K562 (cell line): Measurements from ENCODE around the gene TRERF1. TPM values are rescaled to one million over a fixed set of nuclear protein-coding genes. Genes with fewer than 3 reads are reported as not detected.

Experiments
- ATAC-seq: fragments of 200-7000 bp; cut with Tn5 transposase; 3 replicates; pipeline ENCODE4 v1.9.1; 2020; ENCODE audit warnings: moderate library complexity
- BruUV-seq: library from RNA; stranded (reverse); fragments of 400-500 nt; replicated peaks from 2 replicates; lab custom pipeline; 2021; lab: Mats Ljungman, UMichigan
- CTCF ChIA-PET: fragments of 300-600 bp; formaldehyde crosslinking; extraction: SDS; loops from one replicate; lab custom pipeline; 2021; ENCODE audit warnings: low intra/inter-chr PET ratio; lab: Yijun Ruan, JAX
- POLR2A ChIA-PET: fragments of 300-600, 350-650 bp; sonication (Branson Sonifier 250); formaldehyde crosslinking; extraction: SDS; loops from one replicate; lab custom pipeline; 2021; ENCODE audit warnings: antibody characterized with exemption, inconsistent platforms; lab: Yijun Ruan, JAX
- DNase-seq, 4 experiments: peaks; one replicate each; pipeline versions ENCODE4 v3.0.0 to v3.0.0-alpha.2; 2011 to 2018; ENCODE audit warnings: low spot score in 3 of 4, mixed read lengths in 3 of 4; ENCODE audit errors: extremely low read depth in 1 of 4
- FAIRE-seq: peaks from 2 replicates; lab custom pipeline; 2011; peaks lifted over from hg19 to GRCh38; lab: Jason Lieb, UNC
- H2AFZ ChIP-seq: 2 replicates; pipeline ENCODE4 v1.6.0; 2011; ENCODE audit warnings: low read depth, low read length, control low read depth, inconsistent platforms
- H3K27ac ChIP-seq: fragments of 200-600 bp; 3 replicates; pipeline ENCODE4 v1.8.0; 2011; ENCODE audit warnings: low read depth, mild to moderate bottlenecking, control low read depth, inconsistent platforms, low read length, moderate library complexity, mixed read lengths; ENCODE audit errors: extremely low read depth
- H3K27me3 ChIP-seq, 2 experiments: fragments of 300-600 bp in 1 of 2; 2 replicates in 1 of 2; 3 replicates in 1 of 2; pipeline versions ENCODE4 v1.6.0 to v1.8.0; 2011; ENCODE audit warnings: inconsistent platforms in 2 of 2, low read length in 2 of 2, mild to moderate bottlenecking in 1 of 2, mixed read lengths in 1 of 2, moderate library complexity in 1 of 2; ENCODE audit not compliant: control insufficient read depth in 2 of 2, insufficient read depth in 2 of 2
- H3K36me3 ChIP-seq: fragments of 300-600 bp; 3 replicates; pipeline ENCODE4 v1.8.0; 2011; ENCODE audit warnings: mild to moderate bottlenecking, low read length, inconsistent platforms; ENCODE audit not compliant: control insufficient read depth, insufficient read depth
- H3K4me1 ChIP-seq, 2 experiments: fragments of 200-600 bp in 1 of 2; replicated peaks in 1 of 2; 2 replicates in 1 of 2; 3 replicates in 1 of 2; pipeline versions ENCODE4 v1.5.1 to v1.8.0; 2011; ENCODE audit warnings: inconsistent platforms in 2 of 2, low read length in 2 of 2, mild to moderate bottlenecking in 1 of 2, mixed read lengths in 1 of 2, moderate library complexity in 1 of 2; ENCODE audit not compliant: control insufficient read depth in 2 of 2, insufficient read depth in 2 of 2
- H3K4me2 ChIP-seq: 2 replicates; pipeline ENCODE4 v1.6.1; 2011; ENCODE audit warnings: low read length, control low read depth, inconsistent platforms, mixed read lengths; ENCODE audit not compliant: insufficient read depth
- H3K4me3 ChIP-seq: fragments of 200-600 bp; sonication (generic), shearing (Covaris generic); 2 replicates; pipeline ENCODE4 v1.5.1; 2016; ENCODE audit warnings: control low read depth, inconsistent platforms
- H3K79me2 ChIP-seq: fragments of 200-600 bp; 3 replicates; pipeline ENCODE4 v1.8.0; 2011; ENCODE audit warnings: low read length, inconsistent platforms; ENCODE audit not compliant: control insufficient read depth, insufficient read depth
- H3K9ac ChIP-seq, 2 experiments: 2 replicates each; pipeline versions ENCODE4 v1.6.0 to v1.6.1; 2011; ENCODE audit warnings: low read depth in 2 of 2, low read length in 2 of 2, control low read depth in 1 of 2, inconsistent platforms in 1 of 2, mild to moderate bottlenecking in 1 of 2, mixed read lengths in 1 of 2; ENCODE audit not compliant: insufficient read depth in 1 of 2
- H3K9me1 ChIP-seq: one replicate; pipeline ENCODE4 v1.6.0; 2011; ENCODE audit warnings: inconsistent platforms, mild to moderate bottlenecking, low read length, moderate library complexity; ENCODE audit not compliant: control insufficient read depth, insufficient read depth
- H3K9me3 ChIP-seq: replicated peaks from 2 replicates; pipeline ENCODE4 v1.5.1; 2011; ENCODE audit warnings: low read depth, low read length, inconsistent platforms; ENCODE audit not compliant: control insufficient read depth, insufficient read depth
- H4K20me1 ChIP-seq: replicated peaks from 2 replicates; pipeline ENCODE4 v1.6.1; 2011; ENCODE audit warnings: low read length, inconsistent platforms, mixed read lengths; ENCODE audit not compliant: control insufficient read depth, insufficient read depth
- COPS2 ChIP-seq: fragments of 450-650 bp; conservative IDR thresholded peaks from 2 replicates; pipeline ENCODE4 v1.6.1; 2016; ENCODE audit warnings: mild to moderate bottlenecking, moderate library complexity
- DDX20 ChIP-seq: fragments of 450-650 bp; IDR thresholded peaks from 2 replicates; pipeline ENCODE4 v1.6.1; 2016; ENCODE audit warnings: missing genetic modification characterization, low read depth, mild to moderate bottlenecking, missing compliant biosample characterization, moderate library complexity
- FOS ChIP-seq: IDR thresholded peaks from 3 replicates; pipeline ENCODE4 v1.6.1; 2011; ENCODE audit not compliant: insufficient read length; ENCODE audit errors: extremely low read depth
- KLF16 ChIP-seq: IDR thresholded peaks from 2 replicates; pipeline ENCODE4 v1.6.1; 2016; ENCODE audit warnings: antibody characterized with exemption
- NCOA6 ChIP-seq: fragments of 450-650 bp; IDR thresholded peaks from 2 replicates; pipeline ENCODE4 v1.6.1; 2017; ENCODE audit warnings: mild to moderate bottlenecking
- PHF20 ChIP-seq: fragments of 450-650 bp; IDR thresholded peaks from 2 replicates; pipeline ENCODE4 v1.6.1; 2018; ENCODE audit not compliant: partially characterized antibody
- PHF8 ChIP-seq: fragments of 200-600 bp; sonication (generic); IDR thresholded peaks from 2 replicates; pipeline ENCODE4 v1.6.1; 2012; ENCODE audit warnings: mixed run types, mild to moderate bottlenecking, inconsistent platforms, low read length, moderate library complexity, borderline replicate concordance
- SMAD4 ChIP-seq: fragments of 250-450 bp; sonication (Bioruptor Pico); conservative IDR thresholded peaks from 2 replicates; pipeline ENCODE4 v1.8.0; 2021; ENCODE audit warnings: inconsistent platforms, mild to moderate bottlenecking, moderate library complexity
- ZC3H4 ChIP-seq: sonication (generic); formaldehyde crosslinking; IDR thresholded peaks from 2 replicates; pipeline ENCODE4 v1.9.0; 2021; ENCODE audit warnings: missing genetic modification reagents, borderline replicate concordance
- ZNF347 ChIP-seq: fragments of 450-650 bp; formaldehyde crosslinking; IDR thresholded peaks from 2 replicates; pipeline ENCODE4 v1.4.0; 2020; ENCODE audit warnings: low read depth, mild to moderate bottlenecking, moderate library complexity
- WGBS: fragments of 100-300 bp; shearing (Covaris generic); methylation state at CpG from one replicate; pipeline ENCODE4 v1.1.6; 2016; ENCODE audit warnings: low coverage, mixed read lengths; ENCODE audit not compliant: insufficient coverage; ENCODE audit errors: missing lambda C conversion rate; 5-methylcytosine and 5-hydroxymethylcytosine counted together
- in situ Hi-C: fragments of 300-500 bp; cut with MboI; formaldehyde crosslinking; loops from 4 replicates; pipeline ENCODE4 v1.15.0; 2018; ENCODE audit warnings: inconsistent platforms, mixed read lengths
- intact Hi-C: fragments of 100-400 bp; cut with micrococcal nuclease; formaldehyde crosslinking; loops from 2 replicates; pipeline ENCODE4 v1.14.2; 2022
- polyA plus RNA-seq, 8 experiments: library from polyadenylated mRNA; depleted of rRNA in 4 of 8; stranded (reverse) in 5 of 8; unstranded in 3 of 8; fragments of >200 nt; fragmentation: Nextera tagmentation in 2 of 8; fragmentation: Illumina TruSeq in 1 of 8; extraction: Ambion mirVana in 2 of 8; extraction: Trizol in 1 of 8; gene quantifications; 2 replicates each; pipeline versions ENCODE4 v1.2.1 to v1.2.3, GENCODE V29; 2011 to 2014; ENCODE audit warnings: inconsistent platforms in 1 of 8, missing spikeins in 1 of 8
- total RNA-seq, 7 experiments: library from RNA; depleted of rRNA in 6 of 7; stranded (reverse); fragments of >200 nt in 6 of 7; fragmentation: Illumina TruSeq in 2 of 7; extraction: Trizol in 2 of 7; gene quantifications; 2 replicates each; pipeline versions ENCODE4 v1.2.1 to v1.2.3, GENCODE V29; 2011 to 2021; ENCODE audit warnings: low replicate concordance in 1 of 7
- TF ChIP-seq, protein P1 (sequence below): fragments of 250-450 bp; sonication (Bioruptor Pico); IDR thresholded peaks from 2 replicates; pipeline ENCODE4 v1.4.0; 2020; ENCODE audit warnings: mild to moderate bottlenecking
- TF ChIP-seq, protein P2 (sequence below): sonication (generic); formaldehyde crosslinking; IDR thresholded peaks from 2 replicates; pipeline ENCODE4 v1.8.1; 2022; ENCODE audit warnings: missing genetic modification reagents
- TF ChIP-seq, protein P3 (sequence below): fragments of 450-650 bp; IDR thresholded peaks from 2 replicates; pipeline ENCODE4 v1.6.1; 2017; ENCODE audit warnings: antibody characterized with exemption, mild to moderate bottlenecking

Gene TRERF1
- total and polyA plus RNA-seq, 9 of the 15 experiments (the other 6 are each of a cell fraction or from before 2014, with no cell fraction given), result 0.04 to 0.20 (median 0.07) TPM; not detected in 3

DNA sequence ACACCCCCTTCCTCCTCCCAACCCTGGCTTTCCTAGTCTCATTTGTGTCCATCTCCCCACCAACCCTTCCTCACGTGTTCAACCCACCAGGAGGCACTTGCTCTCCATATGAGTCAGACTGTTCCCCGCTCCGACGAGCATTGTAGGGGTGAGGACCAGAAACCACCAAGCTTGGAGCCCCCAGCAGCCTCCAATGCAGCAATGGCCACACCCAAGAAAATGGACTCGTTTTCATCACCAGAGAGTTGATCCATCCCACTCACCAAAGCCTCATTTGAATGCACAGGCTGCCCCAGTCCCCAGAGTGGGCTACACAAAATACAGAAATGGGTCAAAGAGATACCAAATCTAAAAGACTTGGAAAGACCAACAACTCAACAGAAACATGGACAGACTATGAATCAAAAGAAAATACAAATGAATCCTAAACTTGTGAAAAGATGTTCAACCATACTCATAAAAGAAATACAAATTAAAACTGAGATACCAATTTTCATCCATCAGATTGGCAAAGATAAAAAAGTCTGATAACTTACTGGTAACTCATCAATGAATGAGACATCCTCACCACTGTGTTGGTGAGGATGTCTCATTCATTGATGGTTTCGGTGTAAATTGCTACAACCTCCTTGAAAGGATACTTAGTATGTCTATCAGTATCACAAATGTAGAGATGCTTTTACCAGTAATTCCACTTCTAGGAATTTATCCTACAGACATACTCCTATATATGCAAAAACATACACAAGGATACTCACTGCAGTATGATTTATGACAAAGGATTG lies 68.1 kb downstream of the TRERF1 start:
- ATAC-seq (no peak), FAIRE-seq (no peak), DNase-seq (no peak)
- TF ChIP-seq PHF8 (no peak), FOS (no peak), PHF20 (no peak), ZNF347 (CRISPR knock-in tag) (no peak), SMAD4 (no peak), ZC3H4 (no peak), DDX20 (no peak), KLF16 (no peak), COPS2 (no peak), NCOA6 (no peak)
- TF ChIP-seq, protein P1, sequence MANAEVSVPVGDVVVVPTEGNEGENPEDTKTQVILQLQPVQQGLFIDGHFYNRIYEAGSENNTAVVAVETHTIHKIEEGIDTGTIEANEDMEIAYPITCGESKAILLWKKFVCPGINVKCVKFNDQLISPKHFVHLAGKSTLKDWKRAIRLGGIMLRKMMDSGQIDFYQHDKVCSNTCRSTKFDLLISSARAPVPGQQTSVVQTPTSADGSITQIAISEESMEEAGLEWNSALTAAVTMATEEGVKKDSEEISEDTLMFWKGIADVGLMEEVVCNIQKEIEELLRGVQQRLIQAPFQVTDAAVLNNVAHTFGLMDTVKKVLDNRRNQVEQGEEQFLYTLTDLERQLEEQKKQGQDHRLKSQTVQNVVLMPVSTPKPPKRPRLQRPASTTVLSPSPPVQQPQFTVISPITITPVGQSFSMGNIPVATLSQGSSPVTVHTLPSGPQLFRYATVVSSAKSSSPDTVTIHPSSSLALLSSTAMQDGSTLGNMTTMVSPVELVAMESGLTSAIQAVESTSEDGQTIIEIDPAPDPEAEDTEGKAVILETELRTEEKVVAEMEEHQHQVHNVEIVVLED (CRISPR knock-in tag), result no peak
- TF ChIP-seq, protein P2, sequence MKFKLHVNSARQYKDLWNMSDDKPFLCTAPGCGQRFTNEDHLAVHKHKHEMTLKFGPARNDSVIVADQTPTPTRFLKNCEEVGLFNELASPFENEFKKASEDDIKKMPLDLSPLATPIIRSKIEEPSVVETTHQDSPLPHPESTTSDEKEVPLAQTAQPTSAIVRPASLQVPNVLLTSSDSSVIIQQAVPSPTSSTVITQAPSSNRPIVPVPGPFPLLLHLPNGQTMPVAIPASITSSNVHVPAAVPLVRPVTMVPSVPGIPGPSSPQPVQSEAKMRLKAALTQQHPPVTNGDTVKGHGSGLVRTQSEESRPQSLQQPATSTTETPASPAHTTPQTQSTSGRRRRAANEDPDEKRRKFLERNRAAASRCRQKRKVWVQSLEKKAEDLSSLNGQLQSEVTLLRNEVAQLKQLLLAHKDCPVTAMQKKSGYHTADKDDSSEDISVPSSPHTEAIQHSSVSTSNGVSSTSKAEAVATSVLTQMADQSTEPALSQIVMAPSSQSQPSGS (CRISPR knock-in tag), result no peak
- TF ChIP-seq, protein P3, sequence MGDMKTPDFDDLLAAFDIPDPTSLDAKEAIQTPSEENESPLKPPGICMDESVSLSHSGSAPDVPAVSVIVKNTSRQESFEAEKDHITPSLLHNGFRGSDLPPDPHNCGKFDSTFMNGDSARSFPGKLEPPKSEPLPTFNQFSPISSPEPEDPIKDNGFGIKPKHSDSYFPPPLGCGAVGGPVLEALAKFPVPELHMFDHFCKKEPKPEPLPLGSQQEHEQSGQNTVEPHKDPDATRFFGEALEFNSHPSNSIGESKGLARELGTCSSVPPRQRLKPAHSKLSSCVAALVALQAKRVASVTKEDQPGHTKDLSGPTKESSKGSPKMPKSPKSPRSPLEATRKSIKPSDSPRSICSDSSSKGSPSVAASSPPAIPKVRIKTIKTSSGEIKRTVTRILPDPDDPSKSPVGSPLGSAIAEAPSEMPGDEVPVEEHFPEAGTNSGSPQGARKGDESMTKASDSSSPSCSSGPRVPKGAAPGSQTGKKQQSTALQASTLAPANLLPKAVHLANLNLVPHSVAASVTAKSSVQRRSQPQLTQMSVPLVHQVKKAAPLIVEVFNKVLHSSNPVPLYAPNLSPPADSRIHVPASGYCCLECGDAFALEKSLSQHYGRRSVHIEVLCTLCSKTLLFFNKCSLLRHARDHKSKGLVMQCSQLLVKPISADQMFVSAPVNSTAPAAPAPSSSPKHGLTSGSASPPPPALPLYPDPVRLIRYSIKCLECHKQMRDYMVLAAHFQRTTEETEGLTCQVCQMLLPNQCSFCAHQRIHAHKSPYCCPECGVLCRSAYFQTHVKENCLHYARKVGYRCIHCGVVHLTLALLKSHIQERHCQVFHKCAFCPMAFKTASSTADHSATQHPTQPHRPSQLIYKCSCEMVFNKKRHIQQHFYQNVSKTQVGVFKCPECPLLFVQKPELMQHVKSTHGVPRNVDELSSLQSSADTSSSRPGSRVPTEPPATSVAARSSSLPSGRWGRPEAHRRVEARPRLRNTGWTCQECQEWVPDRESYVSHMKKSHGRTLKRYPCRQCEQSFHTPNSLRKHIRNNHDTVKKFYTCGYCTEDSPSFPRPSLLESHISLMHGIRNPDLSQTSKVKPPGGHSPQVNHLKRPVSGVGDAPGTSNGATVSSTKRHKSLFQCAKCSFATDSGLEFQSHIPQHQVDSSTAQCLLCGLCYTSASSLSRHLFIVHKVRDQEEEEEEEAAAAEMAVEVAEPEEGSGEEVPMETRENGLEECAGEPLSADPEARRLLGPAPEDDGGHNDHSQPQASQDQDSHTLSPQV, result no peak
- H3K4me2 ChIP-seq, result no peak overlapping the region
- no peaks in the 10 kb centered on the region for H4K20me1 ChIP-seq
- H3K9ac ChIP-seq, result no peak overlapping the region
- H3K79me2 ChIP-seq, result no peaks in the 10 kb centered on the region
- WGBS, result 1% methylated on average over 6 of the region's 6 CpGs
- no TSS peak for BruUV-seq
- H3K9me1 ChIP-seq, result no peaks in the 10 kb centered on the region
- H3K36me3 ChIP-seq, result no peaks in the 10 kb centered on the region
- intact Hi-C loops, result no loop called here
- H3K27ac ChIP-seq, result no peak overlapping the region
- H2AFZ ChIP-seq, result no peak overlapping the region
- CTCF ChIA-PET, result no interaction called here
- POLR2A ChIA-PET, result interaction anchor here (0.5 to 1.2 kb wide), 3 partner anchors 20 to 517 kb away, joined by 3 to 8 read pairs (median 4); no protein-coding TSS in a partner anchor
- H3K4me3 ChIP-seq, result no peak overlapping the region
- H3K9me3 ChIP-seq, result no peaks in the 10 kb centered on the region
- peaks cover 19 to 45% of the 10 kb centered on the region in 2 experiments; a peak in 4 of 5 replicates for H3K27me3 ChIP-seq
- H3K4me1 ChIP-seq, result no peaks in the 10 kb centered on the region; a peak in 1 of 5 replicates
- in situ Hi-C loops, result no loop called here
